Body of pancreas (tissue), 4 donors: ENCODE data around the gene MYLK4.

ENCODE experiments used
- CTCF ChIP-seq, 7 experiments: fragments of 450-650 bp in 4 of 7; fragments of 200-600 bp in 3 of 7; sonication (generic) in 3 of 7; IDR thresholded peaks; one replicate each; pipeline ENCODE4 v1.5.1; 2016 to 2019; ENCODE audit warnings: antibody characterized with exemption in 7 of 7
- POLR2A ChIP-seq, 3 donors: fragments of 450-650 bp; IDR thresholded peaks; one replicate each; pipeline ENCODE4 v1.6.1; 2016; ENCODE audit warnings: antibody characterized with exemption in 3 of 3, mild to moderate bottlenecking in 2 of 3

- no peak for TF ChIP-seq POLR2A (IDR thresholded peaks at IDR 0.05)
- TF ChIP-seq CTCF (IDR thresholded peaks at IDR 0.05) = no peak
Measured at GRCh38 chr6:2614846-2615245, 135.9 kb downstream of the MYLK4 start.
